Measurements from ENCODE around the gene ANKMY1.

The ANKMY1 gene

DNA sequence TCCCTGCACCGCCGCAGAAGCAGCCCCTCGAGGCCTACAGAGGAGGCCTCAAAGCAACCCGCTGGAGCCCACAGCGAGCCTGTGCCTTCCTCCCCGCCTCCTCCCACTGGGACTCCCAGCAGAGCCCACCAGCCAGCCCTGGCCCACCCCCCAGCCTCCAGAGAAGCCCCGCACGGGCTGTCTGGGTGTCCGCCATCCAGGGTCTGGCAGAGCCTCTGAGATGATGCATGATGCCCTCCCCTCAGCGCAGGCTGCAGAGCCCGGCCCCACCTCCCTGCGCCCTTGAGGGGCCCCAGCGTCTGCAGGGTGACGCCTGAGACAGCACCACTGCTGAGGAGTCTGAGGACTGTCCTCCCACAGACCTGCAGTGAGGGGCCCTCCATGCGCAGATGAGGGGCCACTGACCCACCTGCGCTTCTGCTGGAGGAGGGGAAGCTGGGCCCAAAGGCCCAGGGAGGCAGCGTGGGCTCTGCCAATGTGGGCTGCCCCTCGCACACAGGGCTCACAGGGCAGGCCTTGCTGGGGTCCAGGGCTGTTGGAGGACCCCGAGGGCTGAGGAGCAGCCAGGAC lies 91.1 kb downstream of the ANKMY1 start:
- no peaks in the 10 kb centered on the region for H3K9me2 ChIP-seq (replicated peaks; ENCODE audit: insufficient read depth, low read length)
- H3K9ac ChIP-seq (ENCODE audit: low read length) = no peak overlapping the region
- no peak overlapping the region for H3K27ac ChIP-seq (ENCODE audit: low read depth, low read length)
- H3K9me3 ChIP-seq (ENCODE audit: insufficient read depth, low read length) = no peaks in the 10 kb centered on the region
- TF ChIP-seq, protein P1, sequence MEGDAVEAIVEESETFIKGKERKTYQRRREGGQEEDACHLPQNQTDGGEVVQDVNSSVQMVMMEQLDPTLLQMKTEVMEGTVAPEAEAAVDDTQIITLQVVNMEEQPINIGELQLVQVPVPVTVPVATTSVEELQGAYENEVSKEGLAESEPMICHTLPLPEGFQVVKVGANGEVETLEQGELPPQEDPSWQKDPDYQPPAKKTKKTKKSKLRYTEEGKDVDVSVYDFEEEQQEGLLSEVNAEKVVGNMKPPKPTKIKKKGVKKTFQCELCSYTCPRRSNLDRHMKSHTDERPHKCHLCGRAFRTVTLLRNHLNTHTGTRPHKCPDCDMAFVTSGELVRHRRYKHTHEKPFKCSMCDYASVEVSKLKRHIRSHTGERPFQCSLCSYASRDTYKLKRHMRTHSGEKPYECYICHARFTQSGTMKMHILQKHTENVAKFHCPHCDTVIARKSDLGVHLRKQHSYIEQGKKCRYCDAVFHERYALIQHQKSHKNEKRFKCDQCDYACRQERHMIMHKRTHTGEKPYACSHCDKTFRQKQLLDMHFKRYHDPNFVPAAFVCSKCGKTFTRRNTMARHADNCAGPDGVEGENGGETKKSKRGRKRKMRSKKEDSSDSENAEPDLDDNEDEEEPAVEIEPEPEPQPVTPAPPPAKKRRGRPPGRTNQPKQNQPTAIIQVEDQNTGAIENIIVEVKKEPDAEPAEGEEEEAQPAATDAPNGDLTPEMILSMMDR (IDR thresholded peaks at IDR 0.05; ENCODE audit: insufficient read depth, low read length, poor library complexity, severe bottlenecking) = no peak
- no peak for TF ChIP-seq EZH2phosphoT487 (conservative IDR thresholded peaks at IDR 0.05; ENCODE audit: low read length)
- no peak overlapping the region for H3K4me3 ChIP-seq (ENCODE audit: insufficient read depth, low read length, poor library complexity, severe bottlenecking)
- H3K4me2 ChIP-seq (ENCODE audit: low read depth, low read length, poor library complexity, severe bottlenecking) = no peak overlapping the region
- no peaks in the 10 kb centered on the region for H3F3A ChIP-seq (ENCODE audit: insufficient read depth)
- H3K79me2 ChIP-seq (ENCODE audit: insufficient read depth, low read length) = no peaks in the 10 kb centered on the region
- no peaks in the 10 kb centered on the region for H4K20me1 ChIP-seq (ENCODE audit: low read depth, low read length)
- no peak overlapping the region for H2AFZ ChIP-seq (ENCODE audit: low read depth, low read length, severe bottlenecking)
- H3K27me3 ChIP-seq (ENCODE audit: low read length) = no peaks in the 10 kb centered on the region
- H3K36me3 ChIP-seq (ENCODE audit: low read length) = no peaks in the 10 kb centered on the region

DNA sequence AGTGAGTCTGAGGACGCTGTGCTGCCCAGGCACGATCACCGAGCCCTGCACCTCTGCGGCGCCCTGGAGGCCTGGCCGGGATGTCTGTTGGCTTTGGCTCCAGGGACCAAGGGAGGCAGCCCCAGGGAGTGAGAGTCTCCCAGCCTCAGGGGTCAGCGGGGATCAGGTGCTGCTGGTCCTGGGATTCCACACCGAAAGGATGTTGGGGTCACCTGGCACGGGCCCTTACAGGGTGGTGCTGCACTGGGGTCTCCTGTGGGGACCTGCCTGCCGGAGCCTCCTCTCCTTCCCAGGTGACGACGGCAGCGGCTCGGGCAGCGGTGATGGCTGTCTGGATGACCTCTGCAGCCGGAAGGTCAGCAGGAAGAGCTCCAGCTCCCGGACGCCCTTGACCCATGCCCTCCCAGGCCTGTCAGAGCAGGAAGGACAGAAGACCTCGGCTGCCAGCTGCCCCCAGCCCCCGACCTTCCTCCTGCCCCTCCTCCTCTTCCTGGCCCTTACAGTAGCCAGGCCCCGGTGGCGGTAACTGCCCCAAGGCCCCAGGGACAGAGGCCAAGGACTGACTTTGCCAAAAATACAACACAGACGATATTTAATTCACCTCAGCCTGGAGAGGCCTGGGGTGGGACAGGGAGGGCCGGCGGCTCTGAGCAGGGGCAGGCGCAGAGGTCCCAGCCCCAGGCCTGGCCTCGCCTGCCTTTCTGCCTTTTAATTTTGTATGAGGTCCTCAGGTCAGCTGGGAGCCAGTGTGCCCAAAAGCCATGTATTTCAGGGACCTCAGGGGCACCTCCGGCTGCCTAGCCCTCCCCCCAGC lies 91.8 kb downstream of the ANKMY1 start:
- no peak overlapping the region for H3K27ac ChIP-seq (ENCODE audit: low read depth, low read length)
- no peak overlapping the region for H3K4me2 ChIP-seq (ENCODE audit: low read depth, low read length, poor library complexity, severe bottlenecking)
- TF ChIP-seq EZH2phosphoT487 (conservative IDR thresholded peaks at IDR 0.05; ENCODE audit: low read length) = no peak
- no peaks in the 10 kb centered on the region for H3F3A ChIP-seq (ENCODE audit: insufficient read depth)
- H4K20me1 ChIP-seq (ENCODE audit: low read depth, low read length) = no peaks in the 10 kb centered on the region
- H3K9me3 ChIP-seq (ENCODE audit: insufficient read depth, low read length) = no peaks in the 10 kb centered on the region
- H3K79me2 ChIP-seq (ENCODE audit: insufficient read depth, low read length) = no peaks in the 10 kb centered on the region
- no peaks in the 10 kb centered on the region for H3K27me3 ChIP-seq (ENCODE audit: low read length)
- no peaks in the 10 kb centered on the region for H3K9me2 ChIP-seq (replicated peaks; ENCODE audit: insufficient read depth, low read length)
- no peak overlapping the region for H2AFZ ChIP-seq (ENCODE audit: low read depth, low read length, severe bottlenecking)
- no peak overlapping the region for H3K4me3 ChIP-seq (ENCODE audit: insufficient read depth, low read length, poor library complexity, severe bottlenecking)
- H3K36me3 ChIP-seq (ENCODE audit: low read length) = no peaks in the 10 kb centered on the region
- H3K9ac ChIP-seq (ENCODE audit: low read length) = no peak overlapping the region

DNA sequence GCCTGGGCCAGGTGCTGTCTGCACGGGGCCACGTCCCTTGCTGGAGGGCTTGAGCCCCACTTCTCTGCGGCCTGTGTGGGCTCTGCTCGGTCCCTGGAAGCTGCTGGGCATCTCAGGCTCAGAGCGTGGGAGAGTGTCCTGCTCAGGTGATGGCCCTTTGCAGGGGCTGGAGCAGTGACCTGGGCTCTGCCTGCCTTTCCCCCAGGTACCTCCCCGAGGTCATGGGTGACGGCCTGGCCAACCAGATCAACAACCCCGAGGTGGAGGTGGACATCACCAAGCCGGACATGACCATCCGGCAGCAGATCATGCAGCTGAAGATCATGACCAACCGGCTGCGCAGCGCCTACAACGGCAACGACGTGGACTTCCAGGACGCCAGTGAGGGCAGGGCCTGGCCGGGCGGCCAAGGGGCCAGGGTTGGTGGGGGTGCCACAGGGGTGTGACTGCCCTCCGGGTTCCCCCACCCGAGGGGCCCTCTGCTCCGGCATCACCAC lies 92.5 kb downstream of the ANKMY1 start:
- H3K9ac ChIP-seq (ENCODE audit: low read length) = no peak overlapping the region
- H3K79me2 ChIP-seq (ENCODE audit: insufficient read depth, low read length) = no peaks in the 10 kb centered on the region
- H3K27ac ChIP-seq (ENCODE audit: low read depth, low read length) = no peak overlapping the region
- H3K36me3 ChIP-seq (ENCODE audit: low read length) = no peaks in the 10 kb centered on the region
- no peaks in the 10 kb centered on the region for H3K27me3 ChIP-seq (ENCODE audit: low read length)
- H3K9me2 ChIP-seq (replicated peaks; ENCODE audit: insufficient read depth, low read length) = no peaks in the 10 kb centered on the region
- H3K4me3 ChIP-seq (ENCODE audit: insufficient read depth, low read length, poor library complexity, severe bottlenecking) = no peak overlapping the region
- TF ChIP-seq, protein P1 (IDR thresholded peaks at IDR 0.05; ENCODE audit: insufficient read depth, low read length, poor library complexity, severe bottlenecking) = no peak
- TF ChIP-seq EZH2phosphoT487 (conservative IDR thresholded peaks at IDR 0.05; ENCODE audit: low read length) = no peak
- H3K4me2 ChIP-seq (ENCODE audit: low read depth, low read length, poor library complexity, severe bottlenecking) = no peak overlapping the region
- no peaks in the 10 kb centered on the region for H3K9me3 ChIP-seq (ENCODE audit: insufficient read depth, low read length)
- H2AFZ ChIP-seq (ENCODE audit: low read depth, low read length, severe bottlenecking) = no peak overlapping the region
- no peaks in the 10 kb centered on the region for H3F3A ChIP-seq (ENCODE audit: insufficient read depth)
- no peaks in the 10 kb centered on the region for H4K20me1 ChIP-seq (ENCODE audit: low read depth, low read length)

All from SU-DHL-6 (cell line).